GM12878 (cell line): ENCODE results near the gene SMARCE1.

Experiments used
- BCL11A ChIP-seq: IDR thresholded peaks from 2 replicates; pipeline ENCODE4 v1.6.1; 2011; ENCODE audit warnings: low read depth, low read length
- CTCF ChIP-seq, 3 experiments: IDR thresholded peaks in 2 of 3; conservative IDR thresholded peaks in 1 of 3; 2 replicates each; pipeline ENCODE4 v1.5.1; 2011; ENCODE audit warnings: low read depth in 3 of 3, low read length in 3 of 3, mild to moderate bottlenecking in 3 of 3, control low read depth in 2 of 3, moderate library complexity in 2 of 3, inconsistent platforms in 1 of 3, mixed read lengths in 1 of 3; ENCODE audit not compliant: control insufficient read depth in 2 of 3, insufficient read depth in 1 of 3; ENCODE audit errors: extremely low read depth in 1 of 3

DNA sequence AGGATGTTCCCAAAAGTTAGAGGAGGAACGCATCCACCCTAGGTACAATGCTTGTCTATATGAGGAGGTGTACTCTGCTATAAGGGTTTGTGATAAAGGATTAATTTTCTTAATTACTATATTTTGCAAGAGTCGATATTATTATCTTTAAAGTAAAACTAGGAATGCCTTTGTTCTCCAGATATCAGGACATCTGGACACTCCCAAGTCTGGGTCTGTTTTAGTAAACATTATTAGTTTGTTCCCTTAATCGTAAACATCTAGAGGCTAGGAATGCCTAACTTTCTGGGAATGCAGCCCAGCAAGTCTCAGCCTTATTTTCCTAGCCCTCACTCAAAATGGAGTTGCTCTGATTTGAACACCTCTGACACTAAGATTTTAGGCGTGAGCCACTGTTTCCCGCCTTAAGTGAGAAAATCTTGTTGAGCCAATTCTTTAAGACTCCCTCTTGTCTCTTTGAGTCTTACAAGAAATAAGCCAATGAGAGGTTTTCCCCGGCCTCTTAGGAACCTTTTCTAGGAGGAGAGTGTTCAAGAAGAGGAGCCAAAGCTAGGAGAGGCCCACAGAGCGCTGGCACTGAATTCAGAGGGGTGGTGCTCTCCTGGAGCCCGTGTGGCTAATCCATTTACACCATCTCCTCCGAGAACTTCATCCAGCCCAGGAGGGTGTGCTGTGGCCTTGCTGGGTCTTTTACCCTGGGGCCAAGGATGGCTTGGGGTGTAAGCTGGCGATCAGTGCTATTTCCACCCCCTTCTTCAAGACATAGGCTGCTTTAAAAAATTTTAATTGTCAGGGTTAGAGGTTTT, 40.9 kb downstream of the SMARCE1 start:
- TF ChIP-seq CTCF (IDR thresholded peaks at IDR 0.05 in 2 of 3, conservative IDR thresholded peaks at IDR 0.05 in 1 of 3; ENCODE audit: control insufficient read depth in 2 of 3, extremely low read depth in 1 of 3, insufficient read depth in 1 of 3, low read depth in 3 of 3, low read length in 3 of 3), result no peak
- no peak for TF ChIP-seq BCL11A
